Neuronal stem cell (in vitro differentiated cells): ENCODE measurements around the gene SLC22A15.

Experiments
- DNase-seq: peaks from one replicate; pipeline ENCODE4 v3.0.0-alpha.2; 2013; ENCODE audit warnings: low spot score
- H2AFZ ChIP-seq: one replicate; pipeline ENCODE4 v1.6.1; 2013; ENCODE audit warnings: mild to moderate bottlenecking, low read length, inconsistent platforms
- H2AK5ac ChIP-seq: 2 replicates; pipeline ENCODE4 v1.6.1; 2013; ENCODE audit warnings: low read depth, mild to moderate bottlenecking, inconsistent platforms, low read length, moderate library complexity, mixed read lengths
- H2BK120ac ChIP-seq: 2 replicates; pipeline ENCODE4 v1.6.1; 2013; ENCODE audit warnings: low read depth, mild to moderate bottlenecking, inconsistent platforms, low read length, moderate library complexity, mixed read lengths
- H2BK12ac ChIP-seq: one replicate; pipeline ENCODE4 v1.6.1; 2013; ENCODE audit warnings: low read length, inconsistent platforms
- H2BK15ac ChIP-seq: 2 replicates; pipeline ENCODE4 v1.6.1; 2013; ENCODE audit warnings: mild to moderate bottlenecking, low read length, inconsistent platforms, mixed read lengths
- H2BK5ac ChIP-seq: one replicate; pipeline ENCODE4 v1.6.1; 2013; ENCODE audit warnings: inconsistent platforms, mild to moderate bottlenecking, low read length, moderate library complexity
- H3K14ac ChIP-seq: one replicate; pipeline ENCODE4 v1.6.1; 2013; ENCODE audit warnings: low read length, inconsistent platforms
- H3K18ac ChIP-seq: 2 replicates; pipeline ENCODE4 v1.6.1; 2013; ENCODE audit warnings: low read length, inconsistent platforms
- H3K23ac ChIP-seq: 2 replicates; pipeline ENCODE4 v1.6.1; 2013; ENCODE audit warnings: low read depth, mild to moderate bottlenecking, mixed read lengths, low read length, inconsistent platforms; ENCODE audit not compliant: poor library complexity
- H3K27ac ChIP-seq: replicated peaks from 3 replicates; pipeline ENCODE4 v1.5.1; 2013; ENCODE audit warnings: low read length, inconsistent platforms
- H3K27me3 ChIP-seq, 3 experiments: 2 replicates each; pipeline ENCODE4 v1.6.1; 2013; ENCODE audit warnings: low read length in 3 of 3, mild to moderate bottlenecking in 2 of 3, inconsistent platforms in 1 of 3, low read depth in 1 of 3, mixed read lengths in 1 of 3, moderate library complexity in 1 of 3; ENCODE audit not compliant: control insufficient read depth in 3 of 3, insufficient read depth in 3 of 3
- H3K36me3 ChIP-seq, 2 donors: replicated peaks in 1 of 2; 2 replicates each; pipeline ENCODE4 v1.6.1; 2013; ENCODE audit warnings: low read length in 2 of 2; ENCODE audit not compliant: control insufficient read depth in 2 of 2, insufficient read depth in 2 of 2
- H3K4ac ChIP-seq: 2 replicates; pipeline ENCODE4 v1.6.1; 2013; ENCODE audit warnings: inconsistent platforms, mild to moderate bottlenecking, low read length, moderate library complexity
- H3K4me1 ChIP-seq, 2 donors: 1 replicate in 1 of 2; 2 replicates in 1 of 2; pipeline ENCODE4 v1.6.1; 2013; ENCODE audit warnings: low read length in 2 of 2, low read depth in 1 of 2; ENCODE audit not compliant: control insufficient read depth in 2 of 2, insufficient read depth in 1 of 2
- H3K4me2 ChIP-seq: one replicate; pipeline ENCODE4 v1.6.1; 2013; ENCODE audit warnings: mild to moderate bottlenecking, low read length, inconsistent platforms; ENCODE audit not compliant: insufficient read depth, poor library complexity, severe bottlenecking
- H3K4me3 ChIP-seq, 2 donors: 2 replicates each; pipeline ENCODE4 v1.5.1; 2013; ENCODE audit warnings: low read length in 2 of 2, mild to moderate bottlenecking in 2 of 2, inconsistent platforms in 1 of 2, moderate library complexity in 1 of 2
- H3K79me1 ChIP-seq: one replicate; pipeline ENCODE4 v1.6.1; 2013; ENCODE audit warnings: low read depth, mild to moderate bottlenecking, inconsistent platforms, low read length, moderate library complexity
- H3K9ac ChIP-seq: one replicate; pipeline ENCODE4 v1.6.1; 2013; ENCODE audit warnings: mild to moderate bottlenecking, low read depth, low read length, inconsistent platforms; ENCODE audit not compliant: poor library complexity
- H3K9me3 ChIP-seq, 2 donors: replicated peaks in 1 of 2; 2 replicates each; pipeline versions ENCODE3 to v1.6.1; 2013; ENCODE audit warnings: low read length in 2 of 2, mild to moderate bottlenecking in 2 of 2, inconsistent platforms in 1 of 2, low read depth in 1 of 2, mixed read lengths in 1 of 2, moderate library complexity in 1 of 2; ENCODE audit not compliant: control insufficient read depth in 2 of 2, insufficient read depth in 1 of 2
- H4K8ac ChIP-seq: one replicate; pipeline ENCODE4 v1.6.1; 2013; ENCODE audit warnings: low read depth, mild to moderate bottlenecking, inconsistent platforms, low read length, moderate library complexity
- H4K91ac ChIP-seq: one replicate; pipeline ENCODE4 v1.6.1; 2013; ENCODE audit warnings: low read length, low read depth, mild to moderate bottlenecking, inconsistent platforms; ENCODE audit not compliant: poor library complexity
- WGBS, 2 donors: extraction: QIAGEN DNeasy Blood & Tissue Kit; methylation state at CpG; one replicate each; pipeline ENCODE4 v1.1.7; 2013; ENCODE audit warnings: missing lambda C conversion rate in 2 of 2, mixed read lengths in 1 of 2; ENCODE audit not compliant: insufficient read length in 2 of 2, insufficient replicate concordance in 1 of 2; ENCODE audit errors: extremely low coverage in 2 of 2; 5-methylcytosine and 5-hydroxymethylcytosine counted together

Gene SLC22A15

DNA sequence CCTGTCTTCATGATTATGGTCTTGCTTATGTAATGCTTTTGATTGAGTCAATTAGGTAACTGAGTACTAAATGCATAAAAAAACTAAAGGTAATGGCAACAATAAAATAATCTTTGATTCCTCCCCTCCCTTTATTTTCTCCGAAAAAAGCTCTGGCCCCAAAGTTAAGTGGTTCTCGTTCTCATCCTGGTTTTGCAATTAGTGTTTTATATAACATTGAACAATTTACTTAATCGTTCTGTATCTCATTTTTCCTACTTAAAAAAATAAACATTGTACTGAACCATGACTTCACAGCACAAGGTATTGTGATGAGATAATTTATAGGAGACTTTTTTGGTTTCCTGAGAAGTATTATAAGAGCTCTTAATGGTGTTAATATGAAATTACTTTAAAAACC, 11.3 kb downstream of the SLC22A15 start:
- H3K23ac ChIP-seq: no peak overlapping the region

DNA sequence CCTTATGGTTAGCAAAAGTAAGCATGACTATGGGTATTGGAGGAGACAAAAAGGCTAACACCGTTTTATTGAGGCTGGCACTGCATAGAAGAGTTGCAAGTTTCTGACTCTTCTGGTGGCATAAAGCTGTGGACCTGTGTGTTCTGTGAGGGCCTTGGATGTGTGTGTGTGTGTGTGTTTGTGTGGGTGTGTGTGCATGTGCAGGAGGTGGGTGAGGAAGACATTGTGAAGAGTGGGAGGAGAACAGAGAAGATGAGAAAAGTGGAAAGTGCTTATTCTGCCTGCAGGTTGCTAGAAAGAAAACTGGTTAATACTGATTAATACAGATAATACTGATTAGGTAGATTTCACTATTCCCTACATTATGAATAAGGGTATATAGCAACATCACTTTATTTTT, 12.6 kb downstream of the SLC22A15 start:
- whole genome bisulfite sequencing, 2 donors: no CpG with 5 or more reads among the region's 1 CpG

More for the DNA sequence above, 11.3 kb downstream of the SLC22A15 start:
- no peak overlapping the region for H3K9ac ChIP-seq
- no peak overlapping the region for H3K18ac ChIP-seq
- H3K4ac ChIP-seq: no peak overlapping the region
- WGBS, 2 donors: no CpG with 5 or more reads among the region's 3 CpGs
- no peaks in the 10 kb centered on the region for H3K27me3 ChIP-seq
- no peak overlapping the region for H3K4me3 ChIP-seq
- no peak overlapping the region for H3K27ac ChIP-seq
- no peak overlapping the region for H4K91ac ChIP-seq
- no peaks in the 10 kb centered on the region for H3K36me3 ChIP-seq
- H3K79me1 ChIP-seq: no peaks in the 10 kb centered on the region
- no peak overlapping the region for H4K8ac ChIP-seq
- DNase-seq: no peak
- H2BK120ac ChIP-seq: no peak overlapping the region
- no peaks in the 10 kb centered on the region for H3K4me1 ChIP-seq
- no peak overlapping the region for H3K4me2 ChIP-seq
- H2BK12ac ChIP-seq: no peak overlapping the region
- H2AFZ ChIP-seq: no peak overlapping the region
- H3K9me3 ChIP-seq: no peaks in the 10 kb centered on the region
- H2AK5ac ChIP-seq: no peak overlapping the region
- no peak overlapping the region for H3K14ac ChIP-seq
- H2BK15ac ChIP-seq: no peak overlapping the region
- H2BK5ac ChIP-seq: no peak overlapping the region

DNA sequence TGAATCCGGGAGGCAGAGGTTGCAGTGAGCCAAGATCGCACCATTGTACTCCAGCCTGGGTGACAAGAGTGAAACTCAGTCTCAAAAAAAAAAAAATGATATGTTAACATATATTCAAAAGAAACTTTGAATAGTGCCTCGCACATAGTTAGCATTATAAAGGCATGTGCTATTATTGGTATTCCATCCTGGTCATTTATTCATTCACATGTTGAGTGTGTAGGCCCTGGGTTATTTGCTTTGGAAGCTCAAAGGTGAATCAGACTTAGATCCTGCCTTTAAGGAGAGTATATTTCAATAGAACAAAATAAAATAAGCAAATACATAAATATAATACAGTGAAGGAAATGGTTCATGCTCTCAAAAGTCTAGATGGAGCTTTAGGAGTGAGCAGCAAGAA, 13.4 kb downstream of the SLC22A15 start:
- Histone ChIP-seq H2BK5ac (no peak overlapping the region), H2BK15ac (no peak overlapping the region), H3K27ac (no peak overlapping the region), H3K4me2 (no peak overlapping the region), H3K18ac (no peak overlapping the region), H3K36me3 (no peaks in the 10 kb centered on the region), H2BK120ac (no peak overlapping the region), H3K4ac (no peak overlapping the region), H2BK12ac (no peak overlapping the region), H3K27me3 (no peaks in the 10 kb centered on the region), H4K91ac (no peak overlapping the region), H3K23ac (no peak overlapping the region), H3K9ac (no peak overlapping the region), H3K4me3 (no peak overlapping the region), H3K4me1 (no peaks in the 10 kb centered on the region), H3K14ac (no peak overlapping the region), H2AK5ac (no peak overlapping the region), H2AFZ (no peak overlapping the region), H3K9me3 (no peaks in the 10 kb centered on the region), H4K8ac (no peak overlapping the region), H3K79me1 (no peaks in the 10 kb centered on the region)
- WGBS, 2 donors: no CpG with 5 or more reads among the region's 3 CpGs
- no peak for DNase-seq

More for the DNA sequence above, 12.6 kb downstream of the SLC22A15 start:
- DNase-seq: no peak
- no peaks in the 10 kb centered on the region for H3K27me3 ChIP-seq
- no peaks in the 10 kb centered on the region for H3K79me1 ChIP-seq
- no peak overlapping the region for H2BK120ac ChIP-seq
- no peak overlapping the region for H3K4me3 ChIP-seq
- H3K4me1 ChIP-seq: no peaks in the 10 kb centered on the region
- no peak overlapping the region for H2BK15ac ChIP-seq
- no peak overlapping the region for H3K14ac ChIP-seq
- no peak overlapping the region for H2BK5ac ChIP-seq
- no peak overlapping the region for H2AFZ ChIP-seq
- no peak overlapping the region for H3K4ac ChIP-seq
- H3K23ac ChIP-seq: no peak overlapping the region
- H3K18ac ChIP-seq: no peak overlapping the region
- H3K27ac ChIP-seq: no peak overlapping the region
- no peak overlapping the region for H4K91ac ChIP-seq
- no peak overlapping the region for H4K8ac ChIP-seq
- no peak overlapping the region for H2BK12ac ChIP-seq
- H2AK5ac ChIP-seq: no peak overlapping the region
- H3K9ac ChIP-seq: no peak overlapping the region
- H3K9me3 ChIP-seq: no peaks in the 10 kb centered on the region
- no peaks in the 10 kb centered on the region for H3K36me3 ChIP-seq
- no peak overlapping the region for H3K4me2 ChIP-seq

DNA sequence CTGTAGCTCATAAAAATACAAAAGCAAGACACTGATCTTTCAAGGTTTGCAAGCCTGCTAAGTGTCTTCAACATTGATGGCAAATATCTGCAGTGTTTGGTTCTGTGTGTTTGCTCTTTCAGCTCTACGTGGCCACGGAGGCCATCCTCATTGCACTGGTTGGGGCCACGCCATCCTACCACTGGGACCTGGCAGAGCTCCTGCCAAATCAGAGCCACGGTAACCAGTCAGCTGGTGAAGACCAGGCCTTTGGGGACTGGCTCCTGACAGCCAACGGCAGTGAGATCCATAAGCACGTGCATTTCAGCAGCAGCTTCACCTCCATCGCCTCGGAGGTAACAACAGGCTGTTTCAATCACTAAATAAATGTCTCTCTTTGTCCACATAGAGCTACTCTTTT, 15.6 kb downstream of the SLC22A15 start:
- Histone ChIP-seq H2BK5ac (no peak overlapping the region), H3K27ac (no peak overlapping the region), H3K4me3 (no peak overlapping the region), H3K27me3 (no peaks in the 10 kb centered on the region), H2AK5ac (no peak overlapping the region), H2BK15ac (no peak overlapping the region), H4K8ac (no peak overlapping the region), H3K18ac (no peak overlapping the region), H3K9ac (no peak overlapping the region), H2AFZ (no peak overlapping the region), H4K91ac (no peak overlapping the region), H3K4me2 (no peak overlapping the region), H3K36me3 (no peaks in the 10 kb centered on the region), H3K23ac (no peak overlapping the region), H2BK120ac (no peak overlapping the region), H2BK12ac (no peak overlapping the region), H3K14ac (no peak overlapping the region), H3K4ac (no peak overlapping the region), H3K79me1 (no peaks in the 10 kb centered on the region), H3K4me1 (no peaks in the 10 kb centered on the region), H3K9me3 (no peaks in the 10 kb centered on the region)
- no CpG with 5 or more reads among the region's 8 CpGs for WGBS, 2 donors
- no peak for DNase-seq
